ENCODE measurements around the gene HECW1.
A peak's percentile ranks its signal among the peaks of the same experiment; 100 is the strongest.
"Not testable (repeated sequence)": the region's sequence is repeated elsewhere in the genome, so short reads cannot be mapped to it uniquely, and the experiment has no call there.

The HECW1 gene

DNA sequence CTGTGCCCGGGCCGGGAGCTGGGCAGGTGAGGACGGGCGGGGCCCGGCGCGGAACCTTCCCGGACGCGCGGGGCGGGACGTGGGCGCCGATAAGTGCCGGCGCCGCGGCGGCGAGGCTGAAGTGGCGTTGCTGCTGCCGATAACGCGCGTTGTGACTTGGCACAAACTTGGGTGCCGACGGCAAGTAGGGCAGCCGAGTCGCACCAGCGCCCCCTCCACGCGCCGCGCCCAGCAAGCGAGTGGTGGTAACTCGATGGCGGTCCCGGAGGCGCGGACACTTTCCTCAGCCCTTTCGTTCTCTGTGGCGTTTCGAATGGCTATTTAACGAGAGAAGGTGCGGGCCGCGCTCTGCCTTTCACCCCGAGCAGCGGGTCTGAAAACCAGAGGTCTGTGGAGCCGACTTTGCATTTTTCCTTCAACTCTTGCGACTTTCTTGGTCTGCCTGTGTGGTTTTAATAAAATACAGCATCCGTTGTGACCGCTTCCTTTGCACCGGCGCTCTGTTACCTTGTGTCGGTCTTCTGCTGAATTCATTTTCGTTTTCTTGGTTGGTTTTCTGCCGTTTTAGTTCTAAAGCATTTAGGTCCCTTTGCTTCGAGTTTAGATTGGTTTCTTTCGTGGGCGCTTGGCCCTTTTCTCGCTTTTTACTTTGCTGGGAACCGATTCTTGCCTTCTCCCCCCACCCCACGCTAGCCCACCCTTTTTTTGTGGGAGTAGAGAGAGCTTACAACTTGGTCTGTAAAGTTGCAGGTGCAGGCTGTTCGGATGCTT lies 471.2 kb downstream of the HECW1 start:
- H3K27ac ChIP-seq = peak overlapping the region; percentile 88 to 99 (median 93)
- peak overlapping the region; percentile 89 to 98 (median 97) for H3K9ac ChIP-seq
- no peaks in the 10 kb centered on the region; a peak in 1 of 22 replicates for H3K36me3 ChIP-seq
- peak overlapping the region; percentile 81 to 99 (median 94) for H3K4me3 ChIP-seq
- H3K27me3 ChIP-seq = no peaks in the 10 kb centered on the region; a peak in 1 of 22 replicates
- peaks cover 11 to 25% (median 16%) of the 10 kb centered on the region in 10 experiments for H3K4me1 ChIP-seq
- peaks cover 0 to 3% (median 0%) of the 10 kb centered on the region in 11 experiments; a peak in 1 of 22 replicates for H3K9me3 ChIP-seq (replicated peaks in 1 of 11)
- peak overlapping the region; percentile 87 to 99 (median 93) for H3K4me2 ChIP-seq
- H4K20me1 ChIP-seq = peaks cover 23 to 56% (median 47%) of the 10 kb centered on the region in 11 experiments; a peak in 21 of 22 replicates
- no peak for TF ChIP-seq Cebpa-rat (IDR thresholded peaks at IDR 0.05)

DNA sequence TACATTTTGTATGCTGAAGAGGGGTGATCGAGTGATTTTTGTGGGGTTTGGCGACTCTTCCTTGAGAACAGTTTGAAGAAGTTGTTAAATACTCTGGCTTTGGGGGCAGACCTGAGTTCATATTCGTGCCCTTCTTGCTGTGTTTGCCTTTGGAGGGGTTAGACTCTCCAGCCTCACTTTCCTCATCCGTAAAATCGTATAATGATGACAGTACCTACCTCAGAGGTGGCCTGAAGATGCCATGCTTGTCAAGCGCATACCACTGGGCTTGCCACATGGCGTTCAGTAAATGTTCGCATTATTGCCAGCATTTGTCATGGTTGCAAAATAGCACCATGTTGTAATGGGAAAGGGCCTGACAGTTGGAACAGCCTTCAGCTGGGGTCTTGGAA lies 471.7 kb downstream of the HECW1 start:
- Histone ChIP-seq H3K4me1 (peaks cover 11 to 25% (median 16%) of the 10 kb centered on the region in 10 experiments), H3K27ac (peak overlapping the region in 10 of 11 experiments; percentile 88 to 99 (median 94); a peak in 19 of 22 replicates), H3K4me3 (peak overlapping the region; percentile 81 to 99 (median 94)), H3K9ac (peak overlapping the region; percentile 89 to 98 (median 97); a peak in 21 of 22 replicates), H3K36me3 (no peaks in the 10 kb centered on the region; a peak in 1 of 22 replicates), H3K27me3 (no peaks in the 10 kb centered on the region), H3K9me3 (replicated peaks in 1 of 11) (peaks cover 0 to 3% (median 0%) of the 10 kb centered on the region in 11 experiments; a peak in 1 of 22 replicates), H3K4me2 (peak overlapping the region; percentile 87 to 99 (median 93)), H4K20me1 (peaks cover 28 to 62% (median 52%) of the 10 kb centered on the region in 11 experiments; a peak in 21 of 22 replicates)
- TF ChIP-seq Cebpa-rat (IDR thresholded peaks at IDR 0.05) = peak in 2 of 11 experiments; percentile 15 to 18; a peak in 1 of 22 replicates

DNA sequence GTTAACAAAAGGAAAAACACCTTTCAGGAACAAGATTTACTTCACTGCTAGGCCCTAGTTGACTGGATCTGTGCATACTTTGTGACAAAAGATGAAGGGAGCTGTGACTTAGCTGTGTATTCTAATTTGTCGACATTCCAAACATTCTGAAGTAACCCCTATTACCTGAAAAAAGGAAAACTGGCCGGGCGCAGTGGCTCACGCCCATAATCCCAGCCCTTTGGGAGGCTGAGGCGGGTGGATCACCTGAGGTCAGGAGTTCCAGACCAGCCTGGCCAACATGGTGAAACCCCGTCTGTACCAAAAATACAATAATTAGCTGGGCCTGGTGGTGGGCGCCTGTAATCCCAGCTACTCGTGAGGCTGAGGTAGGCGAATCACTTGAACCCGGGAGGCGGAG lies 472.3 kb downstream of the HECW1 start:
- not testable (repeated sequence) for H3K9me3 ChIP-seq (replicated peaks in 1 of 11); H3K27me3 ChIP-seq; H3K36me3 ChIP-seq
- H3K4me1 ChIP-seq = peaks cover 11 to 25% (median 16%) of the 10 kb centered on the region in 10 experiments
- H3K9ac ChIP-seq = peak overlapping the region in 10 of 11 experiments; percentile 89 to 98 (median 97); a peak in 15 of 22 replicates
- H4K20me1 ChIP-seq = peaks cover 33 to 67% (median 58%) of the 10 kb centered on the region in 11 experiments; a peak in 21 of 22 replicates
- H3K4me2 ChIP-seq = peak overlapping the region; percentile 87 to 99 (median 93)
- H3K4me3 ChIP-seq = peak overlapping the region; percentile 81 to 99 (median 94); a peak in 17 of 20 replicates
- H3K27ac ChIP-seq = peak overlapping the region in 5 of 11 experiments; percentile 11 to 99 (median 89); a peak in 4 of 22 replicates

DNA sequence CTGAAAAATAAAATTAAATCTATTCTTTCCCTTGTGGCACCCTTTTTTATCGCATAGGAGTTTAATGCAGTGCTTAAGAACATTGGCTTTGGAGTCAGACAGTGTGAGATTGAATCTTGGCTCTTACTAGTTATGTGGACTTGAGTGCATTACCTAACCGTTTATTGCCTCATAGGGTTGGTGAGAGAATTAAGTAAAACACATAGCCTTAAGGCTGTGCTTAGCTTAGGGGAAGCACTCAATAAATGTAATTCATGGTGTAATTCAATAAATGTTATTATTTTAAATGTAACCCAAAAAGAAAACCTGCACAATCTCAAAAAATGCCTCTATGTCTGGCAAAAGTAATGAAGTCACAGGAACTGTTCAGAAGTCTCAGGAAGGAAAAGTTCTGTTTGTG lies 473.1 kb downstream of the HECW1 start:
- Histone ChIP-seq H3K27ac (no peak overlapping the region), H3K36me3 (peaks cover 0 to 3% (median 0%) of the 10 kb centered on the region in 11 experiments; a peak in 2 of 22 replicates), H3K9me3 (replicated peaks in 1 of 11) (no peaks in the 10 kb centered on the region), H3K4me1 (peaks cover 11 to 25% (median 17%) of the 10 kb centered on the region in 10 experiments), H4K20me1 (peaks cover 41 to 76% (median 66%) of the 10 kb centered on the region in 11 experiments; a peak in 21 of 22 replicates), H3K4me3 (no peak overlapping the region), H3K27me3 (no peaks in the 10 kb centered on the region), H3K4me2 (peak overlapping the region in 8 of 11 experiments; percentile 1 to 99 (median 92); a peak in 10 of 22 replicates), H3K9ac (no peak overlapping the region)
- TF ChIP-seq Cebpa-rat (IDR thresholded peaks at IDR 0.05) = no peak

DNA sequence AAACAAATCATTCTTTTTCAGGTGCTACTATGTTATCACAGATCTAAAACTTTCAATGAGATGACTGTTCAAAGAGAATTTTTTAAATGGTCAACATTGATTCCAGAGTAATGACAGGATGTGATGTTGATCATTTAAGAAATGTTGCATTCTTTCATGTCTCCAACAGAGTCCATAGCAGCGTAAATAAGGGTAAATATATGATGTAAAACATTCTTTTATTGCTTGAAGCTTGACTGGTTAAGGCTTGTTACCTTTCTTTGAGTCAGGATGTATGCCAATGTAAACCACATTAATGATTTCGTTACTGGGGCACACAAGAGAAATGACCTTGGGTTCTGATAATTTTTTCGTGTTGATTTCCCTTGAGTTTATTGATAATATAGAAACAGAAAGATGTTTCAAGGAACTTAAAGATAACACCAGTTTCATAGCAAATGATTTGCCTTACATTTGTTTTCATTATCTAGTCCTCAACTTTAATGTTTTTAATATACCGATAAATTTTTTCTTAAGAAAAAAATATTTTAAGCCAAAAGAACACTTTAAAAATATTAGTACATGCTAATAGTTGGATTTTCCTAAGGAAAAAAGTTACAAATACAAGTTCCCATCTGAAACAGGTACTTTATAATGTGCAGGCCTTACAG lies 473.9 kb downstream of the HECW1 start:
- Histone ChIP-seq H3K27ac (no peak overlapping the region), H3K9ac (no peak overlapping the region), H3K4me1 (peaks cover 11 to 27% (median 22%) of the 10 kb centered on the region in 10 experiments)

DNA sequence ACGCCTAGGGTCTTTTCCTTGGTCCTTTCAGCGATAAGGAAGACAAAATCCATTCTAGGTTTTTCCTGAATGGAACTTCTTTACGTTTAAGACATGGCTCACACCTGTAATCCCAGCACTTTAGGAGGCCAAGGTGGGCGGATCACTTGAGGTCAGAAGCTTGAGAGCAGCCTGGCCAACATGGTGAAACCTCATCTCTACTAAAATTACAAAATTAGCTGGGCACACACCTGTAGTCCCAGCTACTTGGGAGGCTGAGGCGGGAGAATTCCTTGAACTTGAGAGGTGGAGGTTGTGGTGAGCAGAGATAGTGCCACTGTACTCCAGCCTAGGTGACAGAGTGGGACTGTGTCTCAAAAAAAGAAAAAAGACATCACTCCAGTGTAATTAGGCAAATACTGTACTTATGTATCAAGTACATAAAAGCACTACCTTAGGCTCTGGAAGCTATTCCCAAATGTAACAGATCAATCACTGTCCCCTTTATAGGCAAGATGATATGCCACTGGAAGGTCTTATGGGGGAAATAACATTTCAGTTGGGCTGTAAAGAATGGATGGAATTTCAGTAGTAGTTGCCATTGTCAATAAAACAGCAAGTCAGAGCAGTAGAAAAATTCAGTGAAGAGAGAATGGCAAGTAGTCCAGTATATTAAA lies 476.2 kb downstream of the HECW1 start:
- Histone ChIP-seq H4K20me1 (peaks cover 59 to 100% (median 95%) of the 10 kb centered on the region in 11 experiments; a peak in 21 of 22 replicates), H3K4me1 (peaks cover 11 to 28% (median 22%) of the 10 kb centered on the region in 10 experiments), H3K27me3 (no peaks in the 10 kb centered on the region), H3K4me2 (no peak overlapping the region), H3K36me3 (peaks cover 0 to 3% (median 0%) of the 10 kb centered on the region in 11 experiments; a peak in 2 of 22 replicates), H3K27ac (no peak overlapping the region), H3K9me3 (replicated peaks in 1 of 11) (no peaks in the 10 kb centered on the region), H3K4me3 (no peak overlapping the region), H3K9ac (no peak overlapping the region)
- TF ChIP-seq Cebpa-rat (IDR thresholded peaks at IDR 0.05) = no peak

More for the DNA sequence above, 473.9 kb downstream of the HECW1 start:
- Histone ChIP-seq H3K4me3 (no peak overlapping the region), H4K20me1 (peaks cover 49 to 84% (median 74%) of the 10 kb centered on the region in 11 experiments; a peak in 21 of 22 replicates), H3K4me2 (peak overlapping the region in 4 of 11 experiments; percentile 1 to 99 (median 97); a peak in 3 of 22 replicates), H3K9me3 (replicated peaks in 1 of 11) (no peaks in the 10 kb centered on the region), H3K27me3 (no peaks in the 10 kb centered on the region), H3K36me3 (peaks cover 0 to 3% (median 0%) of the 10 kb centered on the region in 11 experiments; a peak in 2 of 22 replicates)
- no peak for TF ChIP-seq Cebpa-rat (IDR thresholded peaks at IDR 0.05)

DNA sequence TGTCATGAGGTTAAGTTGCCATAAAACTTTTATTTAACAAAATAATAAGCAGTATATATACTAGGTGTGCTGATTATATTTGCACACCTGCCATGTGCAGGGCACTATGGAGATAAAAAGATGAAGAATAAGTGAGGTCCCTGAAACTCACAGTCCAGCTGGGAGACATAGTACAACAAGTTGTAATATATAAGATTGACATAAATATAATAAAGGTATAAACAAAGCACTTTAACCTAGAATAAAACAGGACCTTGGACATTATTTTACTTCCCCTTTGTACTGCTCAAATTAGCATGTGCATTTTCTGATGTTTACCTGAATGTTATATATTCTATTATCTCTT lies 476.7 kb downstream of the HECW1 start:
- H3K27ac ChIP-seq = no peak overlapping the region
- peaks cover 0 to 3% (median 0%) of the 10 kb centered on the region in 11 experiments; a peak in 2 of 22 replicates for H3K36me3 ChIP-seq
- no peak overlapping the region for H3K9ac ChIP-seq
- no peak for TF ChIP-seq Cebpa-rat (IDR thresholded peaks at IDR 0.05)
- peaks cover 62 to 100% (median 97%) of the 10 kb centered on the region in 11 experiments; a peak in 21 of 22 replicates for H4K20me1 ChIP-seq
- H3K4me2 ChIP-seq = no peak overlapping the region
- no peak overlapping the region for H3K4me3 ChIP-seq
- H3K27me3 ChIP-seq = no peaks in the 10 kb centered on the region
- peaks cover 11 to 27% (median 22%) of the 10 kb centered on the region in 10 experiments for H3K4me1 ChIP-seq
- no peaks in the 10 kb centered on the region for H3K9me3 ChIP-seq (replicated peaks in 1 of 11)

DNA sequence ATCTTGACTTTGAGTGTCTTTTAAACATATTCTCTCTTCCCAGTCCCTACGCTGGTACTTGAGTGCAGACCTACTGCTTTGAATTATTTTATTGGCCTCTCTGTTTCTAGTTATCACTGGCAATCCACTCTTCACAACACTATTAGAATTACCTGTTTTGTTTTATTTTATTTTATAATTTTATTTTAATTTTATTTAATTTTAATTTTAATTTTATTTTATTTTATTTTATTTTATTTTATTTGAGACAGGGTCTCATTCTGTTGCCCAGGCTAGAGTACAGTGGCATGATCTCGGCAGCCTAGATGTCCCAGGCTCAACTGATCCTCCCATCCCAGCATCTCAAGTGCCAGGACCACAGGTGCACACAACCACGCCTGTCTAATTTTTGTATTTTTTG lies 477.3 kb downstream of the HECW1 start:
- peaks cover 4 to 21% (median 15%) of the 10 kb centered on the region in 10 experiments for H3K4me1 ChIP-seq
- no peaks in the 10 kb centered on the region for H3K27me3 ChIP-seq
- no peaks in the 10 kb centered on the region for H3K9me3 ChIP-seq (replicated peaks in 1 of 11)
- peaks cover 59 to 100% (median 97%) of the 10 kb centered on the region in 11 experiments; a peak in 21 of 22 replicates for H4K20me1 ChIP-seq
- TF ChIP-seq Cebpa-rat (IDR thresholded peaks at IDR 0.05) = no peak
- no peak overlapping the region for H3K27ac ChIP-seq
- peaks cover 0 to 3% (median 0%) of the 10 kb centered on the region in 11 experiments; a peak in 2 of 22 replicates for H3K36me3 ChIP-seq
- H3K4me3 ChIP-seq = no peak overlapping the region
- no peak overlapping the region for H3K4me2 ChIP-seq
- H3K9ac ChIP-seq = no peak overlapping the region

Data from BLaER1 treated with 17β-estradiol and CSF1 and Interleukin-3, amounts not matched to agents 10 nM and 100 nM (cell line).